VCaP (cell line): ENCODE results near the gene CTLA4.

Experiments
- H3K27ac ChIP-seq: fragments of 450-650 bp; 2 replicates; pipeline ENCODE4 v1.5.1; 2017
- TF ChIP-seq, protein P1 (sequence below): fragments of 450-650 bp; conservative IDR thresholded peaks from 2 replicates; pipeline ENCODE4 v1.5.1; 2017; ENCODE audit warnings: mild to moderate bottlenecking, moderate library complexity

The CTLA4 gene

GRCh38 chr2:203824603-203825002 is 43.0 kb upstream of the CTLA4 start:
- TF ChIP-seq, protein P1, sequence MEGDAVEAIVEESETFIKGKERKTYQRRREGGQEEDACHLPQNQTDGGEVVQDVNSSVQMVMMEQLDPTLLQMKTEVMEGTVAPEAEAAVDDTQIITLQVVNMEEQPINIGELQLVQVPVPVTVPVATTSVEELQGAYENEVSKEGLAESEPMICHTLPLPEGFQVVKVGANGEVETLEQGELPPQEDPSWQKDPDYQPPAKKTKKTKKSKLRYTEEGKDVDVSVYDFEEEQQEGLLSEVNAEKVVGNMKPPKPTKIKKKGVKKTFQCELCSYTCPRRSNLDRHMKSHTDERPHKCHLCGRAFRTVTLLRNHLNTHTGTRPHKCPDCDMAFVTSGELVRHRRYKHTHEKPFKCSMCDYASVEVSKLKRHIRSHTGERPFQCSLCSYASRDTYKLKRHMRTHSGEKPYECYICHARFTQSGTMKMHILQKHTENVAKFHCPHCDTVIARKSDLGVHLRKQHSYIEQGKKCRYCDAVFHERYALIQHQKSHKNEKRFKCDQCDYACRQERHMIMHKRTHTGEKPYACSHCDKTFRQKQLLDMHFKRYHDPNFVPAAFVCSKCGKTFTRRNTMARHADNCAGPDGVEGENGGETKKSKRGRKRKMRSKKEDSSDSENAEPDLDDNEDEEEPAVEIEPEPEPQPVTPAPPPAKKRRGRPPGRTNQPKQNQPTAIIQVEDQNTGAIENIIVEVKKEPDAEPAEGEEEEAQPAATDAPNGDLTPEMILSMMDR = no peak

DNA sequence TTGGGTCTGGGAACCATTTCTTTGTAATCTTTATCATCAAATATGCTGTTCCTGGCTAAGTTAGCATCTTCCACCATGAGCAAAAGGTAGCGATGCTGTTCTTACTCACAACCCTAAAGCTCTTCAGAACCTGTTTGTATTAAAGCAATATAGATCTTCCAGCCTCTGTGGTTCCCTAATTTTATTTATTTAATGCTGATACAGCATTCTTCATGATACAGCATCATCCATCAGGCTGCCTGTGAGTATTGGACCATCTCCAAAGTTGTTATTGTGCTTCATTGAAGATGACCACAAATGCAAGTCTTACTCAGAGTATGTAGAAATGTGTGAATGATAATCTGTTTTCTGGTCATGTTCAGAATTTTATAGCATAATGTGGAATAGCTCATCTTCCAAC is 40.9 kb upstream of the CTLA4 start:
- H3K27ac ChIP-seq = no peak overlapping the region
- TF ChIP-seq, protein P1 = no peak

More at GRCh38 chr2:203824603-203825002, 43.0 kb upstream of the CTLA4 start:
- no peak overlapping the region for H3K27ac ChIP-seq

DNA sequence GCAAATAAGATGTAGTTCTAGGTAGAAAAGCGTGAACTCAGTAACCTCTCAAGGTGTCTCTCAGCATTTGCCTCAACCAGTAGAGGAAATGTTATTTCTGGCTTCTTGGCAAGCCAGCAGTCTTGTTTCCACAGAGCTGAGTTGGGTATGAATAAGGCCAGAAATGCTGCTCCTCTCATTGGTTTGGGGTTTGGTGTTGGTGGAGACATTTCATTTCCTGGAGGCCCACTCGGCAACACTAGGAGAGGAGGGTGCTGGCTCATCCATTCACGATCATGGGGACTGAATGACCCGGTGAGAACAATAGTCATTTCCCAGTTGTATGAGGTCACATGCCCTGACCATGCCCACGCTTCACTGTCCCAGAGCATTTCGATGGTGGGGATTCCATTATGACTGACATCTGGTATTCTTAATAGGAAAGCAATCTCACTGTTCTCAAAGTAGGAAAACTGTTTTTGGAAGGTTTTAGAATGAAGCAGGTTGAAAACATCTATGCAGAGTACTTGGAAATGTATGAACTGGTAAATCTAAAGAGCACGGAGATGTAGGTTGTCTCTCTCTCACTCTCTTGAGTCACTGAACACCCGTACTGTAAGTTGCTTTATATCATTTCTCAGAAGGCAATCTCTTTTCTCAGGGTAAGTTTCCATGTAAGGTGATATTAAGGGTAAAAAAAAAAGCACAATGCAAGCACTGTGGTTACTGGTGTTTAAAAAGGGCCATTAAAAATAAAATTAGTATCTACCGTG is 37.1 kb upstream of the CTLA4 start:
- no peak overlapping the region for H3K27ac ChIP-seq
- TF ChIP-seq, protein P1 = no peak

GRCh38 chr2:203835420-203835819 is 32.2 kb upstream of the CTLA4 start:
- no peak overlapping the region for H3K27ac ChIP-seq
- TF ChIP-seq, protein P1 = no peak

DNA sequence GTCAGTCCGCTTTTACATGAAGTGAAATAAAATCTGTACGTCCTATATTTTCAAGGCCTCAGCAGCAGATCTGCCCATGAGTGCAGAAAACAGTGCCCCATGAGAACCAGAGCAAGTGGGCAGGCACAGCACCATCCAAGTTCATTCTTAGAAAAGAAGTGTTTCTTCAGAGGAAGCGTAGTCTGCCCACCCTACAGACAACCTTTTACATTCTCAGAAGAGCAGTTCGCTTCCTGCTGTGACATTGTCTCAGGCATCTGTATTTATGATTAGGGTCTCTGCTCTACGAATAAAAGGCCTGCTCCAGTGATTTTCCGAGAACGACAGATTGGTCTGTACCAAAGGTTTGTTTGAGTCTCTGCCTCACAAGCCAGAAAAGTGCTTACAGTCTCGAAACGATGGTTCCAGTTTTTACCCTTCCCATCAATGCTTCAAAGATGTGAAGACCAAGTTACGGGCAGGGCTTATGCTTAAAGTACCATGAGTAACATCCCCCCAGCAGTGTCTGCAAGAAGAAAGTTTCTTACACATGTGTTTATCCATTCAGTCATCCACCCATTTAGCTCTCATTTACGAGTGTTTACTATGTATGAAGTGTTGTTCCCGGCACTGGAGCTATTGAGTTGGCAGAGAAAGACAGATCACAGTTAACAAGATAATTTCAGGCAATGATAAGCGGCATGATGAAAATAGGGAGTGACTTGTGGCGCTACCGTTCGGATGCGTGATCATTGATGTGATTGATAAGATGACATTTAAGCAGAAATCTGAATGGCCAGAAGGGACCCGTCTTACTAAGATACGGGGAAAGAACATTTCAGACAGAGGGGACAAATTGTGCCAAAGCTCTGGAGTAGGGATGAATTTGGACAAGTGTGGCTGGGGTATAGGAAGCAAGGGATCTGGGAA is 31.4 kb upstream of the CTLA4 start:
- TF ChIP-seq, protein P1 = no peak
- H3K27ac ChIP-seq = no peak overlapping the region

- no peak overlapping the region for H3K27ac ChIP-seq
- TF ChIP-seq, protein P1 = no peak
Observed at GRCh38 chr2:203840655-203841205, 26.8 kb upstream of the CTLA4 start.

GRCh38 chr2:203841654-203842053 is 25.9 kb upstream of the CTLA4 start:
- no peak overlapping the region for H3K27ac ChIP-seq
- TF ChIP-seq, protein P1 = no peak
